NCI-H1417 (cell line): ENCODE measurements around the gene INSYN1.
A peak's percentile ranks its signal among the peaks of the same experiment; 100 is the strongest.
"Not testable (repeated sequence)": the region's sequence is repeated elsewhere in the genome, so short reads cannot be mapped to it uniquely, and the experiment has no call there.

Source experiments
- DNase-seq, 3 experiments: peaks; one replicate each; lab custom pipeline; 2025; lab: John Stamatoyannopoulos, UW

Gene INSYN1

GRCh38 chr15:73753250-73754130 lies at the start of gene INSYN1:
Gene INSYN1, minus strand, starts transcription at chr15:73753351. Its CDS starts 2,221 bp downstream, at chr15:73751130.
- DNase-seq, result peak in 1 of 3 experiments; percentile 25

- DNase-seq, result no peak
These were observed 49.4 kb upstream of the INSYN1 start for GRCh38 chr15:73802431-73803041.

GRCh38 chr15:73800662-73801345 lies 47.7 kb upstream of the INSYN1 start:
- no peak for DNase-seq

GRCh38 chr15:73799466-73799865 lies 46.3 kb upstream of the INSYN1 start:
- DNase-seq, result no peak

- no peak for DNase-seq
These were observed 44.4 kb upstream of the INSYN1 start for GRCh38 chr15:73797366-73798158.

GRCh38 chr15:73796331-73796831 lies 43.2 kb upstream of the INSYN1 start:
- peak in 1 of 3 experiments; percentile 34 for DNase-seq

GRCh38 chr15:73794443-73795133 lies 41.4 kb upstream of the INSYN1 start:
- DNase-seq, result peak in 1 of 3 experiments; percentile 13

- not testable (repeated sequence) for DNase-seq
These were observed 39.9 kb upstream of the INSYN1 start for GRCh38 chr15:73792899-73793541.

- DNase-seq, result no peak
These were observed 39.3 kb upstream of the INSYN1 start for GRCh38 chr15:73792415-73792814.

GRCh38 chr15:73789521-73790240 lies 36.5 kb upstream of the INSYN1 start:
- DNase-seq, result no peak

- no peak for DNase-seq
These were observed 34.5 kb upstream of the INSYN1 start for GRCh38 chr15:73787621-73788020.

- no peak for DNase-seq
These were observed 33.4 kb upstream of the INSYN1 start for GRCh38 chr15:73786538-73786937.

GRCh38 chr15:73785256-73786014 lies 32.3 kb upstream of the INSYN1 start:
- DNase-seq, result not testable (repeated sequence)

GRCh38 chr15:73784291-73784690 lies 31.1 kb upstream of the INSYN1 start:
- peak in 1 of 3 experiments; percentile 41 for DNase-seq

GRCh38 chr15:73782344-73782959 lies 29.3 kb upstream of the INSYN1 start:
- no peak for DNase-seq

- peak in 1 of 3 experiments; percentile 20 for DNase-seq
These were observed 28.1 kb upstream of the INSYN1 start for GRCh38 chr15:73781038-73781925.

GRCh38 chr15:73779974-73780373 lies 26.8 kb upstream of the INSYN1 start:
- no peak for DNase-seq
